CD4-positive, alpha-beta memory T cell (primary cell): ENCODE data around the gene ZC3H15. TPM values are rescaled to one million over a fixed set of nuclear protein-coding genes. Genes with fewer than 3 reads are reported as not detected.
"Not testable (repeated sequence)": the region's sequence is repeated elsewhere in the genome, so short reads cannot be mapped to it uniquely, and the experiment has no call there.

ENCODE experiments used
- CTCF ChIA-PET: fragments of 350-600 bp; sonication (Branson Sonifier 250); formaldehyde crosslinking; loops from one replicate; lab custom pipeline; 2021; ENCODE audit warnings: inconsistent platforms; ENCODE audit not compliant: partially characterized antibody; lab: Charles Lee
- POLR2A ChIA-PET: fragments of 350-600 bp; sonication (Branson Sonifier 250); formaldehyde crosslinking; loops from one replicate; lab custom pipeline; 2021; ENCODE audit not compliant: partially characterized antibody; lab: Charles Lee
- DNase-seq, 5 donors: peaks; one replicate each; pipeline versions ENCODE4 v3.0.0 to v3.0.0-alpha.2; 2020 to 2022; ENCODE audit warnings: mixed read lengths in 1 of 5
- H3K27ac ChIP-seq: one replicate; pipeline ENCODE4 v1.7.0; 2013; ENCODE audit warnings: low read depth, low read length
- H3K27me3 ChIP-seq: 2 replicates; pipeline ENCODE4 v1.7.0; 2013; ENCODE audit warnings: mild to moderate bottlenecking, low read length, moderate library complexity; ENCODE audit not compliant: insufficient read depth
- H3K36me3 ChIP-seq: 2 replicates; pipeline ENCODE4 v1.7.0; 2013; ENCODE audit warnings: mild to moderate bottlenecking, low read length, moderate library complexity; ENCODE audit not compliant: insufficient read depth
- H3K4me1 ChIP-seq: 2 replicates; pipeline ENCODE4 v1.7.0; 2013; ENCODE audit warnings: mild to moderate bottlenecking, low read length, moderate library complexity; ENCODE audit not compliant: insufficient read depth
- H3K4me3 ChIP-seq, 2 donors: one replicate each; pipeline ENCODE4 v1.7.0; 2013; ENCODE audit warnings: low read length in 2 of 2, mild to moderate bottlenecking in 1 of 2
- H3K9me3 ChIP-seq, 2 donors: one replicate each; pipeline ENCODE4 v1.7.0; 2013; ENCODE audit warnings: low read length in 2 of 2, control low read depth in 1 of 2; ENCODE audit not compliant: control insufficient read depth in 1 of 2
- H3K27ac Mint-ChIP-seq, 7 donors: one replicate each; pipeline ENCODE4 v1.8.0; 2020 to 2021; ENCODE audit warnings: mixed read lengths in 7 of 7, mild to moderate bottlenecking in 6 of 7, inconsistent platforms in 3 of 7, moderate library complexity in 3 of 7
- H3K27me3 Mint-ChIP-seq, 2 donors: one replicate each; pipeline ENCODE4 v1.8.0; 2020 to 2021; ENCODE audit warnings: mixed read lengths in 2 of 2
- H3K36me3 Mint-ChIP-seq, 2 donors: one replicate each; pipeline ENCODE4 v1.8.0; 2020 to 2021; ENCODE audit warnings: mixed read lengths in 2 of 2, inconsistent platforms in 1 of 2, mild to moderate bottlenecking in 1 of 2
- H3K4me1 Mint-ChIP-seq, 4 donors: one replicate each; pipeline ENCODE4 v1.8.0; 2020 to 2021; ENCODE audit warnings: mixed read lengths in 4 of 4, mild to moderate bottlenecking in 1 of 4
- H3K4me3 Mint-ChIP-seq, 8 donors: one replicate each; pipeline ENCODE4 v1.8.0; 2020 to 2021; ENCODE audit warnings: mixed read lengths in 8 of 8, mild to moderate bottlenecking in 7 of 8, moderate library complexity in 6 of 8, inconsistent platforms in 3 of 8
- H3K9me3 Mint-ChIP-seq, 8 donors: one replicate each; pipeline ENCODE4 v1.8.0; 2020 to 2021; ENCODE audit warnings: mixed read lengths in 8 of 8, mild to moderate bottlenecking in 5 of 8, inconsistent platforms in 3 of 8, moderate library complexity in 1 of 8
- intact Hi-C: fragments of 100-400 bp; cut with micrococcal nuclease; formaldehyde crosslinking; loops from one replicate; pipeline ENCODE4 v1.15.1; 2023
- polyA plus RNA-seq, 2 donors: library from polyadenylated mRNA; unstranded; fragments of 300-500 nt; fragmentation: Illumina TruSeq; gene quantifications; one replicate each; pipeline ENCODE4 v1.2.3, GENCODE V29; 2021
- total RNA-seq, 2 experiments: library from RNA; stranded (reverse); gene quantifications; one replicate each; pipeline ENCODE4 v1.2.3, GENCODE V29; 2021

The ZC3H15 gene
- total and polyA plus RNA-seq, 4 experiments from 2014 or later: 53.5 to 73.4 (median 65.6) TPM

- Mint-ChIP-seq H3K27ac (peak overlapping the region in 1 of 7 donors; percentile 0), H3K4me3 (no peak overlapping the region)
- intact Hi-C loops: no loop called here
Observed at GRCh38 chr2:186508263-186508662, 22.2 kb downstream of the ZC3H15 start.

GRCh38 chr2:186515376-186515775 is 29.3 kb downstream of the ZC3H15 start:
- H3K36me3 Mint-ChIP-seq: peaks cover 26 to 57% of the 10 kb centered on the region in 2 donors
- H3K27ac ChIP-seq: no peak overlapping the region
- no peak overlapping the region for H3K4me3 ChIP-seq
- CTCF ChIA-PET: no interaction called here
- no peak overlapping the region for H3K4me3 Mint-ChIP-seq
- no peaks in the 10 kb centered on the region for H3K27me3 ChIP-seq
- H3K4me1 Mint-ChIP-seq: peaks cover 0 to 2% (median under 1%) of the 10 kb centered on the region in 4 donors
- H3K36me3 ChIP-seq: no peaks in the 10 kb centered on the region
- peak overlapping the region in 1 of 7 donors; percentile 29 for H3K27ac Mint-ChIP-seq
- intact Hi-C loops: no loop called here
- H3K9me3 Mint-ChIP-seq: no peaks in the 10 kb centered on the region
- no peak for DNase-seq
- POLR2A ChIA-PET: no interaction called here
- H3K27me3 Mint-ChIP-seq: no peaks in the 10 kb centered on the region
- H3K9me3 ChIP-seq: no peaks in the 10 kb centered on the region
- no peaks in the 10 kb centered on the region for H3K4me1 ChIP-seq

More at GRCh38 chr2:186508263-186508662, 22.2 kb downstream of the ZC3H15 start:
- H3K36me3 ChIP-seq: peaks cover 51% of the 10 kb centered on the region
- peaks cover 2 to 14% (median 6%) of the 10 kb centered on the region in 4 donors for H3K4me1 Mint-ChIP-seq
- CTCF ChIA-PET: interaction anchor here (1.1 to 1.8 kb wide), 2 partner anchors 12 to 133 kb away, joined by 3 to 12 read pairs; no protein-coding TSS in a partner anchor
- H3K4me1 ChIP-seq: peaks cover 3% of the 10 kb centered on the region
- H3K4me3 ChIP-seq: no peak overlapping the region
- DNase-seq: no peak
- peaks cover 36 to 82% of the 10 kb centered on the region in 2 donors for H3K36me3 Mint-ChIP-seq
- H3K27ac ChIP-seq: no peak overlapping the region
- H3K27me3 ChIP-seq: no peaks in the 10 kb centered on the region
- no peaks in the 10 kb centered on the region for H3K9me3 Mint-ChIP-seq
- H3K27me3 Mint-ChIP-seq: no peaks in the 10 kb centered on the region
- POLR2A ChIA-PET: no interaction called here
- no peaks in the 10 kb centered on the region for H3K9me3 ChIP-seq

- peaks cover 0 to 5% (median 0%) of the 10 kb centered on the region in 8 donors for H3K9me3 Mint-ChIP-seq
- H3K4me1 Mint-ChIP-seq: peaks cover 0 to 2% (median under 1%) of the 10 kb centered on the region in 4 donors
- H3K4me3 ChIP-seq: no peak overlapping the region
- no peaks in the 10 kb centered on the region for H3K4me1 ChIP-seq
- H3K27ac ChIP-seq: no peak overlapping the region
- H3K27ac Mint-ChIP-seq: peak overlapping the region in 1 of 7 donors; percentile 55
- no peaks in the 10 kb centered on the region for H3K27me3 ChIP-seq
- no peaks in the 10 kb centered on the region for H3K27me3 Mint-ChIP-seq
- intact Hi-C loops: no loop called here
- no peak overlapping the region for H3K4me3 Mint-ChIP-seq
- DNase-seq: no peak
- CTCF ChIA-PET: interaction anchor here (1.0 to 1.4 kb wide), 2 partner anchors 9 to 13 kb away, joined by 3 read pairs; no protein-coding TSS in a partner anchor
- H3K36me3 Mint-ChIP-seq: peaks cover 36 to 58% of the 10 kb centered on the region in 2 donors
- no peaks in the 10 kb centered on the region for H3K36me3 ChIP-seq
- POLR2A ChIA-PET: no interaction called here
- no peaks in the 10 kb centered on the region for H3K9me3 ChIP-seq
Observed at GRCh38 chr2:186516396-186516795, 30.3 kb downstream of the ZC3H15 start.

DNA sequence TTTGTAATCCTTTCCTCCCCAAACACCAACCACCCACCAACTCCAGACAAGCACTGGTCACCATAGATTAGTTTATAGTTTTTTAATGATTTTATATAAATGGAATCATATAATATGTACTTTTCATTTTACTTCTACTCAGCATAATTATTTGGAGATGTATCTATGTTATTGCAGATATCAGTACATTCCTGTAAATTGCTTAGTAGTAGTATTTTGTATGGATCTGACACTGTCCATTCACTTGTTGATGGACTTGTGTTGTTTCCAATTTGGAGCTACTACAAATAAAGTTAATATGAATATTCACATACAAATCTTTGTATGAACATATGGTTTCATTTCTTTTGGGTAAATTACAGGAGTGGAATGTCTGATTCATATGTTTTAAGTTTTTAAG is 31.0 kb downstream of the ZC3H15 start:
- H3K4me3 ChIP-seq: no peak overlapping the region
- no peak overlapping the region for H3K4me3 Mint-ChIP-seq
- H3K36me3 ChIP-seq: no peaks in the 10 kb centered on the region
- H3K4me1 Mint-ChIP-seq: peaks cover 0 to 2% (median under 1%) of the 10 kb centered on the region in 4 donors
- H3K9me3 ChIP-seq: no peaks in the 10 kb centered on the region
- H3K27ac Mint-ChIP-seq: peak overlapping the region in 2 of 7 donors; percentile 2 to 15
- no peaks in the 10 kb centered on the region for H3K4me1 ChIP-seq
- H3K27me3 ChIP-seq: no peaks in the 10 kb centered on the region
- DNase-seq: no peak
- intact Hi-C loops: no loop called here
- no peak overlapping the region for H3K27ac ChIP-seq
- ChIA-PET CTCF (interaction anchor here (1.0 to 1.4 kb wide), 2 partner anchors 9 to 14 kb away, joined by 3 read pairs; no protein-coding TSS in a partner anchor), POLR2A (no interaction called here)
- peaks cover 41 to 53% of the 10 kb centered on the region in 2 donors for H3K36me3 Mint-ChIP-seq
- H3K27me3 Mint-ChIP-seq: no peaks in the 10 kb centered on the region
- H3K9me3 Mint-ChIP-seq: peaks cover 0 to 5% (median 0%) of the 10 kb centered on the region in 8 donors

DNA sequence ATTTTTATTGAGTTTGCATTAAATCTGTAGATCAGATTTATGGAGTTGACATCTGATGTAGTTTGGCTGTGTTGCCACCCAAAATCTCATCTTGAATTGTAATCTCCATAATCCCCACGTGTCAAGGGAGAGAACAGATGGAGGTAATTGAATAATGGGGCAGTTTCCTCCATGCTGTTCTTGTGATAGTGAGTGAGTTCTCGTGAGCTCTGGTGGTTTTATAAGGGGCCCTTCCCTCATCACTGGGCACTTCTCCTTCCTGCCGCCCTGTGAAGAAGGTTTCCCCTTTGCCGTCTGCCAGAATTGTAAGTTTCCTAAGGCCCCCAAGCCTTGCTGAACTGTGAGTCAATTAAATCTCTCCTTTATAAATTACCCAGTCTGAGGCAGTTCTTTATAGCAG is 32.2 kb downstream of the ZC3H15 start:
- Histone ChIP-seq H3K9me3 (no peaks in the 10 kb centered on the region), H3K27ac (no peak overlapping the region), H3K36me3 (no peaks in the 10 kb centered on the region), H3K27me3 (no peaks in the 10 kb centered on the region), H3K4me1 (no peaks in the 10 kb centered on the region), H3K4me3 (no peak overlapping the region)
- Mint-ChIP-seq H3K36me3 (peaks cover 42 to 47% of the 10 kb centered on the region in 2 donors), H3K27ac (peak overlapping the region in 3 of 7 donors; percentile 4 to 49 (median 7)), H3K4me3 (no peak overlapping the region), H3K27me3 (no peaks in the 10 kb centered on the region), H3K9me3 (peaks cover 0 to 5% (median 0%) of the 10 kb centered on the region in 8 donors), H3K4me1 (peaks cover 0 to 2% (median under 1%) of the 10 kb centered on the region in 4 donors)
- DNase-seq: no peak
- intact Hi-C loops: no loop called here
- ChIA-PET CTCF (interaction anchor here (1.3 kb wide), 1 partner anchor 15 kb away, joined by 3 read pairs; no protein-coding TSS in a partner anchor), POLR2A (no interaction called here)

DNA sequence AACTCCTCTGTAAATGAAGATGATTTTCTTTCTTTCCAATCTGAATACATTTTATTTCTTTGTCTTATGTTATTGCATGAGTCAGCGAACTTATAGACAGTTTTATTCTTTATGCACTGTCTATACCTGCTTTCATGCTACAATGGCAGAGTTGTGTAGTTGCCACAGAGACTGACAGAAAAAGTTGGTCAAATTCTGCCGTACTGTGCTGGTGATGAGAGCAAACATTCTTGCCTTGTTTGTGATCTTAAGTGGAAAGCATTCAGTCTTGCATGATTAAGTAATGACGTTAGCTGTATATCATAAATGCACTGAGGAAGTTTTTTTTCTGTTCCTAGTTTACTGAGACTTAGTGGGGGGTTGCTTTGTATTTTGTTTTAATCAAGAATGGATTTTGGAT is 32.9 kb downstream of the ZC3H15 start:
- H3K27ac ChIP-seq: no peak overlapping the region
- ChIA-PET POLR2A (no interaction called here), CTCF (interaction anchor here (1.3 kb wide), 1 partner anchor 15 kb away, joined by 3 read pairs; no protein-coding TSS in a partner anchor)
- Mint-ChIP-seq H3K9me3 (peaks cover 0 to 5% (median 0%) of the 10 kb centered on the region in 8 donors), H3K4me1 (peaks cover 0 to 2% (median 0%) of the 10 kb centered on the region in 4 donors), H3K27ac (peak overlapping the region in 1 of 7 donors; percentile 64), H3K4me3 (no peak overlapping the region), H3K36me3 (peaks cover 39 to 42% of the 10 kb centered on the region in 2 donors), H3K27me3 (no peaks in the 10 kb centered on the region)
- no peak overlapping the region for H3K4me3 ChIP-seq
- H3K27me3 ChIP-seq: no peaks in the 10 kb centered on the region
- intact Hi-C loops: no loop called here
- H3K4me1 ChIP-seq: no peaks in the 10 kb centered on the region
- no peak for DNase-seq
- no peaks in the 10 kb centered on the region for H3K36me3 ChIP-seq
- no peaks in the 10 kb centered on the region for H3K9me3 ChIP-seq

DNA sequence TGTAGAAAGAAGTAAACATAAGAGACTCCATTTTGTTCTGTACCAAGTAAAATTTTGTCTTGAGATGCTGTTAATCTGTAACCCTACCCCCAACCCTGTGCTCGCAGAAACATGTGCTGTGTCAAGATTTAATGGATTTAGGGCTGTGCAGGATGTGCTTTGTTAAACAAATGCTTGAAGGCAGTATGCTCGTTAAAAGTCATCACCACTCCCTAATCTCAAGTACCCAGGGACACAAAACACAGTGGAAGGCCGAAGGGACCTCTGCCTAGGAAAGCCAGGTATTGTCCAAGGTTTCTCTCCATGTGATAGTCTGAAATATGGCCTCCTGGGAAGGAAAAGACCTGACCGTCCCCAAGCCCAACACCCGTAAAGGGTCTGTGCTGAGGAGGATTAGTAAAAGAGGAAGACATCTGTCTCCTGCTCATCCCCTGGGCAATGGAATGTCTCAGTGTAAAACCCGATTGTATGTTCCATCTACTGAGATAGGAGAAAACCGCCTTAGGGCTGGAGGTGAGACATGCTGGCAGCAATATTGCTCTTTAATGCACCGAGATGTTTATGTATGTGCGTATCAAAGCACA is 35.6 kb downstream of the ZC3H15 start:
- H3K4me3 Mint-ChIP-seq, CTCF ChIA-PET, H3K9me3 Mint-ChIP-seq, H3K4me1 ChIP-seq, H3K4me1 Mint-ChIP-seq, H3K27me3 ChIP-seq, H3K9me3 ChIP-seq, H3K36me3 ChIP-seq, POLR2A ChIA-PET, intact Hi-C loops, DNase-seq, H3K27ac ChIP-seq, H3K27me3 Mint-ChIP-seq, H3K4me3 ChIP-seq: not testable (repeated sequence)
- H3K36me3 Mint-ChIP-seq: peaks cover 32 to 36% of the 10 kb centered on the region in 2 donors
- H3K27ac Mint-ChIP-seq: peak overlapping the region in 1 of 7 donors; percentile 10
